Gastrocnemius medialis (tissue), 4 donors: ENCODE data around the gene RCOR1. TPM values are rescaled to one million over a fixed set of nuclear protein-coding genes. Genes with fewer than 3 reads are reported as not detected.

Experiments used
- ATAC-seq, 2 donors: fragments of 150-250 bp; one replicate each; pipeline ENCODE4 v1.9.1; 2016
- DNase-seq, 2 donors: peaks; one replicate each; pipeline ENCODE4 v3.0.0-alpha.2; 2019
- H3K27ac ChIP-seq, 4 donors: fragments of 200-600 bp; sonication (generic); 1 replicate in 1 of 4; 2 replicates in 3 of 4; pipeline ENCODE4 v1.5.1; 2016 to 2018; ENCODE audit warnings: mild to moderate bottlenecking in 2 of 4, moderate library complexity in 1 of 4
- H3K27me3 ChIP-seq, 3 donors: fragments of 200-600 bp; sonication (generic) in 2 of 3; 1 replicate in 1 of 3; 2 replicates in 2 of 3; pipeline versions ENCODE4 v1.5.1 to v1.6.0; 2016 to 2019; ENCODE audit warnings: mild to moderate bottlenecking in 1 of 3, moderate library complexity in 1 of 3
- H3K36me3 ChIP-seq, 2 donors: fragments of 200-600 bp; sonication (generic) in 1 of 2; one replicate each; pipeline ENCODE4 v1.5.1; 2017 to 2018
- H3K4me1 ChIP-seq, 2 donors: fragments of 200-600 bp; sonication (generic) in 1 of 2; one replicate each; pipeline ENCODE4 v1.5.1; 2016 to 2017; ENCODE audit warnings: mild to moderate bottlenecking in 2 of 2
- H3K4me3 ChIP-seq, 4 donors: fragments of 200-600 bp; sonication (generic) in 3 of 4; 1 replicate in 1 of 4; 2 replicates in 3 of 4; pipeline ENCODE4 v1.5.1; 2016 to 2019; ENCODE audit warnings: mild to moderate bottlenecking in 2 of 4
- H3K9me3 ChIP-seq, 3 donors: fragments of 200-600 bp; sonication (generic) in 2 of 3; 1 replicate in 1 of 3; 2 replicates in 2 of 3; pipeline ENCODE4 v1.5.1; 2016 to 2019
- CTCF ChIP-seq, 5 experiments: fragments of 450-650 bp in 3 of 5; fragments of 200-600 bp in 2 of 5; sonication (generic) in 2 of 5; IDR thresholded peaks in 4 of 5; conservative IDR thresholded peaks in 1 of 5; 1 replicate in 4 of 5; 2 replicates in 1 of 5; pipeline ENCODE4 v1.5.1; 2016 to 2019; ENCODE audit warnings: antibody characterized with exemption in 5 of 5, mild to moderate bottlenecking in 3 of 5, moderate library complexity in 3 of 5
- POLR2A ChIP-seq, 2 donors: fragments of 450-650 bp; IDR thresholded peaks; one replicate each; pipeline ENCODE4 v1.6.1; 2017; ENCODE audit warnings: antibody characterized with exemption in 2 of 2, mild to moderate bottlenecking in 2 of 2, moderate library complexity in 2 of 2
- in situ Hi-C, 4 donors: fragments of 200-750 bp; cut with MboI; loops; one replicate each; pipeline versions ENCODE4 v1.15.0 to v1.8.0; 2017; ENCODE audit warnings: low sequenced_read_pairs in 4 of 4
- intact Hi-C: fragments of 100-400 bp; cut with DNase I; formaldehyde crosslinking; loops from one replicate; pipeline ENCODE4 v1.15.1; 2023; ENCODE audit warnings: low total_unique reads
- total RNA-seq, 4 donors: library from RNA; depleted of rRNA; stranded (reverse); fragments of >200 nt; gene quantifications; one replicate each; pipeline versions ENCODE4 v1.1.0 to v1.2.3, GENCODE V29; 2016

RCOR1 gene
- total RNA-seq, 4 donors from 2014 or later: 10.0 to 14.2 (median 12.1) TPM

GRCh38 chr14:102731101-102731870 is 138.8 kb downstream of the RCOR1 start:
- H3K36me3 ChIP-seq: peaks cover 0 to 14% of the 10 kb centered on the region in 2 donors
- intact Hi-C loops: no loop called here
- no peak for ATAC-seq

GRCh38 chr14:102731871-102732800 is 139.7 kb downstream of the RCOR1 start:
- Histone ChIP-seq H3K9me3 (no peaks in the 10 kb centered on the region), H3K36me3 (peaks cover 0 to 5% of the 10 kb centered on the region in 2 donors), H3K4me3 (no peak overlapping the region), H3K27me3 (no peaks in the 10 kb centered on the region), H3K4me1 (no peaks in the 10 kb centered on the region), H3K27ac (no peak overlapping the region)
- ATAC-seq (no peak), DNase-seq (no peak)
- TF ChIP-seq CTCF (IDR thresholded peaks at IDR 0.05 in 4 of 5, conservative IDR thresholded peaks at IDR 0.05 in 1 of 5) (no peak), POLR2A (IDR thresholded peaks at IDR 0.05) (no peak)
- intact Hi-C loops (no loop called here), in situ Hi-C loops (no loop called here)

More at GRCh38 chr14:102731101-102731870, 138.8 kb downstream of the RCOR1 start:
- Histone ChIP-seq H3K4me1 (no peaks in the 10 kb centered on the region), H3K27ac (no peak overlapping the region), H3K9me3 (no peaks in the 10 kb centered on the region), H3K27me3 (no peaks in the 10 kb centered on the region), H3K4me3 (no peak overlapping the region)
- in situ Hi-C loops: no loop called here
- DNase-seq: no peak
- TF ChIP-seq CTCF (IDR thresholded peaks at IDR 0.05 in 4 of 5, conservative IDR thresholded peaks at IDR 0.05 in 1 of 5) (no peak), POLR2A (IDR thresholded peaks at IDR 0.05) (no peak)

DNA sequence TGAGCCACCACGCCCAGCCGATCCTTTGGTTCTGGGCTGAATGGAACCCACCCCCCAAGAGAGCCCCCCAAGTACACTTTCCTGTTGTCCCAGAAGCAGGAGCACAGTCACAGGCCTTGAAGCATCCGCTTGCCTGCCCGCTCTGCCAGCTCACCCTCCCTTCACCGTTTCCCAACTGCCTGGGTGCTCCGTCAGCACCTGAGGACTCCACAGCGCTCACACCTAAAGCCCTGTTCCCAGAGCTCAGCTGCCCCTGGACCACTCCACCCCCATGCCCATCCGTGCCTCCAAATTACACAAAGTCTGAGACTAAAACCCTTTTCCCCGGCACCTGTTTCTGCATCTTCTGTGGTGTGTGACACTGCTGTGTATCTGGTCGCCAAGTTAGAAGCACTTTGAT is 140.5 kb downstream of the RCOR1 start:
- intact Hi-C loops: no loop called here
- H3K4me3 ChIP-seq: no peak overlapping the region
- no peak for TF ChIP-seq CTCF (IDR thresholded peaks at IDR 0.05 in 4 of 5, conservative IDR thresholded peaks at IDR 0.05 in 1 of 5)
- TF ChIP-seq POLR2A (IDR thresholded peaks at IDR 0.05): no peak
- DNase-seq (no peak), ATAC-seq (no peak)
- no peaks in the 10 kb centered on the region for H3K36me3 ChIP-seq
- no peaks in the 10 kb centered on the region for H3K9me3 ChIP-seq
- in situ Hi-C loops: no loop called here
- H3K27me3 ChIP-seq: no peaks in the 10 kb centered on the region
- no peak overlapping the region for H3K27ac ChIP-seq
- H3K4me1 ChIP-seq: no peaks in the 10 kb centered on the region

- TF ChIP-seq POLR2A (IDR thresholded peaks at IDR 0.05) (no peak), CTCF (IDR thresholded peaks at IDR 0.05 in 4 of 5, conservative IDR thresholded peaks at IDR 0.05 in 1 of 5) (no peak)
- intact Hi-C loops (no loop called here), in situ Hi-C loops (no loop called here)
- no peak overlapping the region for H3K4me3 ChIP-seq
- no peaks in the 10 kb centered on the region for H3K27me3 ChIP-seq
- H3K36me3 ChIP-seq: no peaks in the 10 kb centered on the region
- H3K27ac ChIP-seq: no peak overlapping the region
- no peaks in the 10 kb centered on the region for H3K9me3 ChIP-seq
- H3K4me1 ChIP-seq: no peaks in the 10 kb centered on the region
- DNase-seq (no peak), ATAC-seq (no peak)
Observed at GRCh38 chr14:102733326-102733725, 140.9 kb downstream of the RCOR1 start.
